A549 (cell line): ENCODE data around the gene PLEKHF1. TPM values are rescaled to one million over a fixed set of nuclear protein-coding genes. Genes with fewer than 3 reads are reported as not detected.
A peak's percentile ranks its signal among the peaks of the same experiment; 100 is the strongest.

Experiments
- ATAC-seq, 2 experiments: fragments of 200-7000 bp in 1 of 2; fragments of >200 bp in 1 of 2; cut with Nextera tagmentation in 1 of 2; cut with Tn5 transposase in 1 of 2; 3 replicates each; pipeline versions ENCODE4 v1.8.0 to v1.9.1; 2018 to 2020; ENCODE audit warnings: mild to moderate bottlenecking in 1 of 2, moderate library complexity in 1 of 2
- CTCF ChIA-PET: fragments of 300-600 bp; sonication (Branson Sonifier 250); formaldehyde crosslinking; extraction: SDS; loops from one replicate; lab custom pipeline; 2021; ENCODE audit warnings: antibody characterized with exemption, inconsistent platforms; lab: Yijun Ruan, JAX
- POLR2A ChIA-PET: fragments of 350-600 bp; formaldehyde crosslinking; extraction: SDS; loops from one replicate; lab custom pipeline; 2021; ENCODE audit warnings: antibody characterized with exemption, inconsistent platforms; lab: Yijun Ruan, JAX
- DNase-seq, 2 experiments: peaks; one replicate each; pipeline versions ENCODE4 v3.0.0 to v3.0.0-alpha.2; 2011 to 2016; ENCODE audit warnings: low read depth in 1 of 2, low spot score in 1 of 2
- FAIRE-seq: peaks from 2 replicates; lab custom pipeline; 2011; peaks lifted over from hg19 to GRCh38; lab: Jason Lieb, UNC
- H3K27ac ChIP-seq, 2 experiments: fragments of >200 bp; sonication (Bioruptor Twin); formaldehyde crosslinking; 3 replicates each; pipeline ENCODE4 v1.5.1; 2016 to 2017
- H3K4me1 ChIP-seq: fragments of >200 bp; sonication (Bioruptor Twin); formaldehyde crosslinking; 3 replicates; pipeline ENCODE4 v1.6.1; 2016
- H3K4me2 ChIP-seq: fragments of >200 bp; sonication (Bioruptor Twin); formaldehyde crosslinking; 3 replicates; pipeline ENCODE4 v1.6.1; 2016
- H3K4me3 ChIP-seq: fragments of >200 bp; sonication (Bioruptor Twin); formaldehyde crosslinking; 3 replicates; pipeline ENCODE4 v1.5.1; 2016
- H3K9me3 ChIP-seq: fragments of >200 bp; sonication (Bioruptor Twin); formaldehyde crosslinking; 3 replicates; pipeline ENCODE4 v1.6.1; 2016
- BCL3 ChIP-seq: fragments of >200 bp; sonication (Bioruptor Twin); formaldehyde crosslinking; IDR thresholded peaks from 3 replicates; pipeline ENCODE4 v1.6.1; 2016
- BHLHE40 ChIP-seq: IDR thresholded peaks from 2 replicates; pipeline ENCODE4 v1.6.1; 2012; ENCODE audit warnings: low read depth, low read length, inconsistent platforms
- CEBPB ChIP-seq, 2 experiments: fragments of >200 bp in 1 of 2; sonication (Bioruptor Twin) in 1 of 2; formaldehyde crosslinking in 1 of 2; IDR thresholded peaks; 2 replicates each; pipeline ENCODE4 v1.6.1; 2012 to 2016
- CHD4 ChIP-seq: fragments of 200-600 bp; sonication (generic); IDR thresholded peaks from 2 replicates; pipeline ENCODE4 v1.6.1; 2016; ENCODE audit warnings: antibody characterized with exemption, mild to moderate bottlenecking, borderline replicate concordance
- CTCF ChIP-seq: fragments of >200 bp; sonication (Bioruptor Twin); formaldehyde crosslinking; IDR thresholded peaks from 3 replicates; pipeline ENCODE4 v1.5.1; 2016
- ELK1 ChIP-seq: fragments of 150-350 bp; IDR thresholded peaks from 2 replicates; pipeline ENCODE4 v1.6.1; 2014; ENCODE audit warnings: low read depth, mild to moderate bottlenecking, low read length
- EP300 ChIP-seq, 2 experiments: fragments of >200 bp; sonication (Bioruptor Twin); formaldehyde crosslinking; IDR thresholded peaks; 2 replicates in 1 of 2; 3 replicates in 1 of 2; pipeline ENCODE4 v1.6.1; 2016 to 2017
- FOSB ChIP-seq: fragments of 250-450 bp; sonication (Bioruptor Pico); IDR thresholded peaks from 2 replicates; pipeline ENCODE4 v1.5.0; 2020; ENCODE audit warnings: mild to moderate bottlenecking, moderate library complexity
- GATA3 ChIP-seq: IDR thresholded peaks from 2 replicates; pipeline ENCODE4 v1.6.1; 2012; ENCODE audit warnings: borderline replicate concordance
- HES2 ChIP-seq: fragments of >200 bp; sonication (Bioruptor Twin); formaldehyde crosslinking; IDR thresholded peaks from 2 replicates; pipeline ENCODE4 v1.6.1; 2016
- HOXB13 ChIP-seq: fragments of 250-450 bp; sonication (Bioruptor Pico); IDR thresholded peaks from 2 replicates; pipeline ENCODE4 v1.5.0; 2020; ENCODE audit warnings: low read depth, mild to moderate bottlenecking, moderate library complexity
- JUN ChIP-seq, 2 experiments: fragments of >200 bp; sonication (Bioruptor Twin); formaldehyde crosslinking; IDR thresholded peaks; 2 replicates in 1 of 2; 3 replicates in 1 of 2; pipeline ENCODE4 v1.6.1; 2016 to 2017
- JUNB ChIP-seq: fragments of >200 bp; sonication (Bioruptor Twin); formaldehyde crosslinking; IDR thresholded peaks from 2 replicates; pipeline ENCODE4 v1.6.1; 2016
- MAFK ChIP-seq: fragments of 450-650 bp; IDR thresholded peaks from 2 replicates; pipeline ENCODE4 v1.6.1; 2014; ENCODE audit not compliant: partially characterized antibody
- NR3C1 ChIP-seq: fragments of >200 bp; sonication (Bioruptor Twin); formaldehyde crosslinking; IDR thresholded peaks from 3 replicates; pipeline ENCODE4 v1.6.1; 2017
- POLR2A ChIP-seq: IDR thresholded peaks from 2 replicates; pipeline ENCODE4 v1.6.1; 2012; ENCODE audit warnings: mild to moderate bottlenecking, low read length
- RARB ChIP-seq: fragments of 250-450 bp; sonication (Bioruptor Pico); IDR thresholded peaks from 2 replicates; pipeline ENCODE4 v1.8.0; 2021; ENCODE audit warnings: mild to moderate bottlenecking, moderate library complexity
- RCOR1 ChIP-seq: fragments of 150-350 bp; IDR thresholded peaks from 2 replicates; pipeline ENCODE4 v1.6.1; 2014; ENCODE audit warnings: antibody characterized with exemption, low read length, low read depth
- WGBS: methylation state at CpG from one replicate; pipeline ENCODE4 v1.1.6; 2017; ENCODE audit errors: missing lambda C conversion rate; 5-methylcytosine and 5-hydroxymethylcytosine counted together
- polyA plus RNA-seq, 4 experiments: library from polyadenylated mRNA; depleted of rRNA in 3 of 4; stranded (reverse); fragments of >200 nt; fragmentation: RNase III in 1 of 4; extraction: RNeasy Plus Mini Kit Qiagen cat#74134 plus additional on column Dnase treatment in 1 of 4; gene quantifications; 2 replicates in 3 of 4; 3 replicates in 1 of 4; pipeline ENCODE4 v1.2.3, GENCODE V29; 2011 to 2017
- TF ChIP-seq, protein P1 (sequence below): IDR thresholded peaks from 2 replicates; pipeline ENCODE4 v1.6.1; 2012; ENCODE audit warnings: low read depth, borderline replicate concordance
- TF ChIP-seq, protein P2 (sequence below): IDR thresholded peaks from 2 replicates; pipeline ENCODE4 v1.6.1; 2012
- TF ChIP-seq, protein P3 (sequence below): fragments of 450-650 bp; IDR thresholded peaks from 2 replicates; pipeline ENCODE4 v1.6.1; 2014; ENCODE audit warnings: antibody characterized with exemption

PLEKHF1 gene
- polyA plus RNA-seq, 2 of the 4 experiments (the other 2 are of a cell fraction), result 2.1 to 4.1 TPM

DNA sequence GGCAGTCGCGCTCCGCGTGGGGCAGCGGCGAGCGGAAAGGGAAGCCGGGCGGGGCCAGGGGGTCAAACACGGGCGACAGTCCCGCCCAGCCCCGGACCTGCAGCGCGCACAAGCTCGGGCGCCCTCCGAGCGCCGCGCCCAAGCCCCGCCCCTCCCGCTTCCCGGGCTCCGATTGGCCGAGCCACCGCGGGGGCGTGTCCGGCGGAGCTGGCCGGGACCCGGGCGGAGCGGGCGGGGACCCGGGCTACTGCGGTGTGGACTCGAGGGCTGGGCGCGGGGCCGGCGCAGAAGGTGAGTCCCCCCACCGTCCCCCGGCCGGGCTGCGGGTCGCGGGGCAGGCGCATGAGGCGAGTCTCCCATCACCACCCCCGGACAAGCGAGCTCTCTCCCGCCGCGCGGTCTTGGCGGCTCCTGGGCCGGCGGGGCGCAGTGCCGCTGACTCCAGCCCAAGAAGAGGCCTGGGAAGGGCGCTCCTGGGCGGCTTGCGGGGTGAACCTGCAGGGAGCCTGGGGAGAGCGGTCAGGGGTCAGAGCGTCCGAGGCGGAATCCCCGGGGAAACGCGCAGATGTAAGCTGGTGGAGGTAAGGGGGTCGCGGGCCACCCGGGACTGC, at the start of gene PLEKHF1 (continued):
- no peak for TF ChIP-seq CTCF
- TF ChIP-seq, protein P1, sequence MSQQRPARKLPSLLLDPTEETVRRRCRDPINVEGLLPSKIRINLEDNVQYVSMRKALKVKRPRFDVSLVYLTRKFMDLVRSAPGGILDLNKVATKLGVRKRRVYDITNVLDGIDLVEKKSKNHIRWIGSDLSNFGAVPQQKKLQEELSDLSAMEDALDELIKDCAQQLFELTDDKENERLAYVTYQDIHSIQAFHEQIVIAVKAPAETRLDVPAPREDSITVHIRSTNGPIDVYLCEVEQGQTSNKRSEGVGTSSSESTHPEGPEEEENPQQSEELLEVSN, result peak; percentile 38
- no peak for TF ChIP-seq FOSB (CRISPR knock-in tag)
- peak in 1 of 2 experiments; percentile 47; a peak in 1 of 5 replicates for TF ChIP-seq JUN (IDR thresholded peaks at IDR 0.05)
- no peak for TF ChIP-seq CHD4
- no peak for TF ChIP-seq HOXB13
- TF ChIP-seq MAFK, result no peak
- no peak for TF ChIP-seq HES2
- no peak for TF ChIP-seq CEBPB (IDR thresholded peaks at IDR 0.05)
- TF ChIP-seq BHLHE40, result no peak
- no peak for TF ChIP-seq RARB (CRISPR knock-in tag)
- no peak for TF ChIP-seq RCOR1
- no peak for TF ChIP-seq ELK1
- TF ChIP-seq, protein P2, sequence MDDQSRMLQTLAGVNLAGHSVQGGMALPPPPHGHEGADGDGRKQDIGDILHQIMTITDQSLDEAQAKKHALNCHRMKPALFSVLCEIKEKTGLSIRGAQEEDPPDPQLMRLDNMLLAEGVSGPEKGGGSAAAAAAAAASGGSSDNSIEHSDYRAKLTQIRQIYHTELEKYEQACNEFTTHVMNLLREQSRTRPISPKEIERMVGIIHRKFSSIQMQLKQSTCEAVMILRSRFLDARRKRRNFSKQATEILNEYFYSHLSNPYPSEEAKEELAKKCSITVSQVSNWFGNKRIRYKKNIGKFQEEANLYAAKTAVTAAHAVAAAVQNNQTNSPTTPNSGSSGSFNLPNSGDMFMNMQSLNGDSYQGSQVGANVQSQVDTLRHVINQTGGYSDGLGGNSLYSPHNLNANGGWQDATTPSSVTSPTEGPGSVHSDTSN, result no peak
- TF ChIP-seq, all 56 proteins: peak for 6

DNA sequence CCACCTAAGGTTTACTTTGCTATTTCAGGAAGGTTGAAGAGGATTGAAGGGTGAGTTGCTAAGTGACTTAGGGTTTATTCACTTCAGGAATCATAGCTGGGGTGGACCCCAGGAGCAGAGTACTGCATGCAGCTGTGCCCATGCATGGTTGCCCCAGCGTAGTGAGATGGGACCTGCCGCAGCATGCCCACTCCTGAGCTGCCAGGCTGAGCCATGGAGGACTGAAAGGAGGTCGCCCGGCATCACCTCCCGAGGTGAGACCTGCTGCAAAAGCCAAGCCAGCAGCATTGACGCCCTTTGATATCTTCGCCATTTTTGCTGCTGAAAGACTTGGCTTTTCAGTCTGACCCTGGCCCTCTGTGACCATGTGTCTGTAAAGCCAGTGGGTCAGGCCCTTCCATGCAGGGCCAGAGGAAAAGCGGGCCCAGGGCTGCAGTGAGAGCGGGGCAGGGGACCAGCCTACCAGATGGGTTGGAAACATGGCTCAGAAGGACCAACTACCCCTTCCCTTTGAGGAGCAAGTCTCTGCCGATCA, 49.3 kb upstream of the PLEKHF1 start:
- H3K4me1 ChIP-seq, result no peaks in the 10 kb centered on the region
- POLR2A ChIA-PET, result interaction anchor here (1.3 to 3.0 kb wide), 3 partner anchors 10 to 101 kb away, joined by 5 to 30 read pairs (median 18); partner anchors contain the start of gene POP4
- WGBS, result 87% methylated on average over 10 of the region's 10 CpGs

More for the DNA sequence above, 49.3 kb upstream of the PLEKHF1 start:
- CTCF ChIA-PET, result interaction anchor here (1.1 to 11.0 kb wide), 3 partner anchors 52 to 1053 kb away, joined by 3 to 97 read pairs (median 4); partner anchors contain the start of gene C19orf12
- FAIRE-seq (no peak), DNase-seq (no peak), ATAC-seq (no peak)
- H3K4me3 ChIP-seq, result no peak overlapping the region
- no peaks in the 10 kb centered on the region for H3K9me3 ChIP-seq
- no peak overlapping the region for H3K4me2 ChIP-seq
- no peak for TF ChIP-seq NR3C1
- TF ChIP-seq HES2, result no peak
- TF ChIP-seq JUNB, result no peak
- no peak for TF ChIP-seq EP300 (IDR thresholded peaks at IDR 0.05)
- TF ChIP-seq ELK1, result no peak
- no peak for TF ChIP-seq HOXB13
- no peak for TF ChIP-seq GATA3
- TF ChIP-seq, protein P2, result no peak
- TF ChIP-seq, protein P3, sequence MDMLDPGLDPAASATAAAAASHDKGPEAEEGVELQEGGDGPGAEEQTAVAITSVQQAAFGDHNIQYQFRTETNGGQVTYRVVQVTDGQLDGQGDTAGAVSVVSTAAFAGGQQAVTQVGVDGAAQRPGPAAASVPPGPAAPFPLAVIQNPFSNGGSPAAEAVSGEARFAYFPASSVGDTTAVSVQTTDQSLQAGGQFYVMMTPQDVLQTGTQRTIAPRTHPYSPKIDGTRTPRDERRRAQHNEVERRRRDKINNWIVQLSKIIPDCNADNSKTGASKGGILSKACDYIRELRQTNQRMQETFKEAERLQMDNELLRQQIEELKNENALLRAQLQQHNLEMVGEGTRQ, result no peak
- no peak for TF ChIP-seq MAFK
- TF ChIP-seq BCL3, result no peak
- no peak for TF ChIP-seq POLR2A
- no peak for TF ChIP-seq RARB (CRISPR knock-in tag)
- no peak overlapping the region for H3K27ac ChIP-seq
